NCI-H1048 (cell line): ENCODE measurements around the gene ARPC1A.
"Not testable (repeated sequence)": the region's sequence is repeated elsewhere in the genome, so short reads cannot be mapped to it uniquely, and the experiment has no call there.

Experiments
- DNase-seq: peaks from one replicate; lab custom pipeline; 2025; lab: John Stamatoyannopoulos, UW

ARPC1A gene

DNA sequence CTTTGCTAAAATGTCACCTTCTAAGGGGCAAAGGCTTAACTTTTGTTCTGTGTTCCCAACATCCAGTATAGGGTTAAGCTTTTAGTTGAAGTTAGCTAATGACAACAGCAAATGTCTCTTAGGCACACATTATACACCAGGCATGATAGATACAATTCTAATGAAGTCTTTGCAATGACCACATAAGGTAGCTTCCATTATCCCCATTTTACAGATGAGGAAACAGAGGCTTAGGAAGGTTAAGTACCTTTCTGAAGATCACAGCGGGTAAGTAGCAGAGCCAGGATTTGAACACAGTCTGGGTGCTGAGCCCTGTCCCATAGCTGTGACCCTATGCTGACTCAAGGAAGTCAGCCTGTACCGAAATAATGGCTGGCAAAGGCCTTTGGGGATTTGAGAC, 84.9 kb downstream of the ARPC1A start:
- DNase-seq: no peak

DNA sequence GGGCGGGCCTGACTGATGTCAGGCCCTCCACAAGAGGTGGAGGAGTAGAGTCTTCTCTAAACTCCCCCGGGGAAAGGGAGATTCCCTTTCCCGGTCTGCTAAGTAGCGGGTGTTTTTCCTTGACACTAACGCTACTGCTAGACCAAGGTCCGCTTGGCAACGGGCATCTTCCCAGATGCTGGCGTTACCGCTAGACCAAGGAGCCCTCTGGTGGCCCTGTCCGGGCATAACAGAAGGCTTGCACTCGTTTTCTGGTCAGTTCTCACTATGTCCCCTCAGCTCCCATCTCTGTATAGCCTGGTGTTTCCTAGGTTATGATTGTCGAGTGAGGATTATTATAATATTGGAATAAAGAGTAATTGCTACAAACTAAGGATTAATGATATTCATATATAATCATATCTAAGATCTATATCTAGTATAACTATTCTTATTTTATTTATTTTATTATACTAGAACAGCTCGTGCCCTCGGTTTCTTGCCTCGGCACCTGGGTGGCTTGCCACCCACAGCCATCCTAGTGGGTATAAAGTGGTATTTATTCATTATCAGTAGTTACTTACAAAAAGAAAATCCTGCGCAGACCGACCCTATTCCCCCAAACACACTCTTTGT, 89.9 kb downstream of the ARPC1A start:
- DNase-seq: not testable (repeated sequence)
